Transverse colon (tissue), 3 donors: ENCODE measurements around the gene ZNF496.

Experiments used
- CTCF ChIP-seq, 5 experiments: fragments of 200-600 bp in 3 of 5; fragments of 450-650 bp in 2 of 5; sonication (generic) in 3 of 5; IDR thresholded peaks; 1 replicate in 2 of 5; 2 replicates in 3 of 5; pipeline ENCODE4 v1.5.1; 2016 to 2017; ENCODE audit warnings: antibody characterized with exemption in 5 of 5, inconsistent platforms in 3 of 5, mild to moderate bottlenecking in 2 of 5, moderate library complexity in 1 of 5
- EP300 ChIP-seq: sonication (generic); formaldehyde crosslinking; IDR thresholded peaks from one replicate; pipeline ENCODE4 v1.6.1; 2017; ENCODE audit warnings: antibody characterized with exemption, low read depth
- POLR2A ChIP-seq: fragments of 450-650 bp; IDR thresholded peaks from one replicate; pipeline ENCODE4 v1.6.1; 2016; ENCODE audit warnings: antibody characterized with exemption, mild to moderate bottlenecking, moderate library complexity

- no peak for TF ChIP-seq CTCF (IDR thresholded peaks at IDR 0.05)
- TF ChIP-seq EP300 = no peak
- TF ChIP-seq POLR2A = no peak
Measured at GRCh38 chr1:247322442-247322841, 9.2 kb downstream of the ZNF496 start.
